AG09309 (cell line): ENCODE data around the gene PCED1B.
A peak's percentile ranks its signal among the peaks of the same experiment; 100 is the strongest.
"Not testable (repeated sequence)": the region's sequence is repeated elsewhere in the genome, so short reads cannot be mapped to it uniquely, and the experiment has no call there.

Experiments used
- DNase-seq: peaks from one replicate; pipeline ENCODE4 v3.0.0-alpha.2; 2010; ENCODE audit warnings: low read depth
- H3K4me3 ChIP-seq: 2 replicates; pipeline ENCODE4 v1.5.1; 2011; ENCODE audit warnings: mild to moderate bottlenecking, low read depth, low read length, moderate library complexity; ENCODE audit not compliant: control insufficient read depth
- TF ChIP-seq, protein P1 (sequence below): IDR thresholded peaks from 2 replicates; pipeline ENCODE4 v1.5.1; 2011; ENCODE audit warnings: mild to moderate bottlenecking, low read depth, low read length, inconsistent platforms; ENCODE audit not compliant: insufficient read depth, control insufficient read depth; ENCODE audit errors: missing control alignments

The PCED1B gene

GRCh38 chr12:47274760-47275159 lies 195.3 kb downstream of the PCED1B start:
- no peak for DNase-seq
- TF ChIP-seq, protein P1, sequence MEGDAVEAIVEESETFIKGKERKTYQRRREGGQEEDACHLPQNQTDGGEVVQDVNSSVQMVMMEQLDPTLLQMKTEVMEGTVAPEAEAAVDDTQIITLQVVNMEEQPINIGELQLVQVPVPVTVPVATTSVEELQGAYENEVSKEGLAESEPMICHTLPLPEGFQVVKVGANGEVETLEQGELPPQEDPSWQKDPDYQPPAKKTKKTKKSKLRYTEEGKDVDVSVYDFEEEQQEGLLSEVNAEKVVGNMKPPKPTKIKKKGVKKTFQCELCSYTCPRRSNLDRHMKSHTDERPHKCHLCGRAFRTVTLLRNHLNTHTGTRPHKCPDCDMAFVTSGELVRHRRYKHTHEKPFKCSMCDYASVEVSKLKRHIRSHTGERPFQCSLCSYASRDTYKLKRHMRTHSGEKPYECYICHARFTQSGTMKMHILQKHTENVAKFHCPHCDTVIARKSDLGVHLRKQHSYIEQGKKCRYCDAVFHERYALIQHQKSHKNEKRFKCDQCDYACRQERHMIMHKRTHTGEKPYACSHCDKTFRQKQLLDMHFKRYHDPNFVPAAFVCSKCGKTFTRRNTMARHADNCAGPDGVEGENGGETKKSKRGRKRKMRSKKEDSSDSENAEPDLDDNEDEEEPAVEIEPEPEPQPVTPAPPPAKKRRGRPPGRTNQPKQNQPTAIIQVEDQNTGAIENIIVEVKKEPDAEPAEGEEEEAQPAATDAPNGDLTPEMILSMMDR = no peak

DNA sequence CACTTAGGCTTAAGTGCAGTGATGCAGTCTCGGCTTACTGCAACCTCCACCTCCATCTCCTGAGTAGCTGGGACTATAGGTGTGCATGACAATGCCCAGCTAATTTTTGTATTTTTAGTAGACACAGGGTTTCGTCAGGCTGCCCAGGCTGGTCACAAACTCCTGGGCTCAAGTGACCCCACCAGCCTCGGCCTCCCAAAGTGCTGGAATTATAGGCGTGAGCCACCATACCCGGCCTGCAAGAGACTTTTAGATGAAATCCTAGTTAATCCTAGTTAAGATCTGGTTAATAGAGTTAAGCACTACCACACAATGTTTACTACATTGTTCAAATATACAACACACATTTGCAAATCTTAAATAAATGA lies 196.8 kb downstream of the PCED1B start:
- no peak overlapping the region for H3K4me3 ChIP-seq
- DNase-seq = no peak
- TF ChIP-seq, protein P1 = no peak

More at GRCh38 chr12:47274760-47275159, 195.3 kb downstream of the PCED1B start:
- no peak overlapping the region for H3K4me3 ChIP-seq

DNA sequence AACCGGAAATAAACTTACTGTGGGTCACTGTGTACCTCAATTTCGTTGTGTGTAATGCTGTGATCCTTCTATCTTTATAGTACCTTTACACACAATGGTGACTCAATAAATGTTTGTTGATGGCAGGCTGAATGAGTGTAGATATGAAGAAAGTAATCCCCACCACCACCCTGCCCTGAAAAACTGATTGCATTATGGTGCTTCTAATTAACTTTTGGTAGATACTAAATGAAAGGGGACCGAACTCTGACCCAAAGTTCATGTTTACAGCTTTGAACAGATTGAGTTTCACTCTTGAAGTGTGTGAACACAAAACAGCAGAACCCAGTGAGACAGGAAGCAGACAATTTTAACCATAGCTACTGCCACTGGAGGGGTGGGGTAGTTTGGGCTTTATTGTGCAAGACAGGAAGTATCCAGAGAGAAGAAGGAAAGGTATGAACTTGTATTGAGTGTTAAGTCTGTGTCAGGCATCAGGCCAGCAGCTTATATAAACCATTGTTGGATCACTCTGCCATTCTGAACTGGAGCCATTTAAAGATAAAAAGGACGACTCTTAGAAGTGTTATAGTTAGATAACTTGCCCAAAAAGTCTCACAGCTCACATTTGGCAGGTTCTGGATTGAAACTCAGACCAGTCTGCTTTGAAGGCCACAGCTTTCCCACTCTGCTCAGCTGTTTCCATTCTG lies 197.3 kb downstream of the PCED1B start:
- DNase-seq = peak; percentile 52
- no peak overlapping the region for H3K4me3 ChIP-seq
- TF ChIP-seq, protein P1 = no peak

DNA sequence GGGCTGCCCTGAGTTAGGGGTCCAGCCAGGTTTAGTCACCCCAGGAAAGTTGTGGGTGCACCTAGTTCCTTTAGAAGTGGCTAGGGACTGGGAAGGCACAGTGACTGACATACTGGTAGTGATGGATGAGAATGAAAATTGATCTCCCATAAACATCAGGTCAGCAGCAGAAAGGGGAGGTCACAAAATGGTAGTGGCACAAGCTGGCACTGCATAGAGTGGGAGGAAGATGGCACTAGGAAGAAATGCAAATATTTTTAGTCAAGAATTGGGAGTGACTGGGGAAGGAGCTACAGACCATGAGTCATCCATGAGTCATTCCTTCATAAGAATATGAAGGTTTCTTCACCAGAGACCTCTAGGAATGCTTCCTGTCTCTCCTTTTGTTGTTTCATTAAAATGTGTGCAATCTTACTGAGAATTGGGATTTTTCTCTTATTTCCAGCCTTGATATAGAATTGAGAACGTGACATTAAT lies 198.6 kb downstream of the PCED1B start:
- peak; percentile 85 for DNase-seq
- no peak overlapping the region for H3K4me3 ChIP-seq
- TF ChIP-seq, protein P1 = no peak

- not testable (repeated sequence) for DNase-seq, H3K4me3 ChIP-seq
Measured at GRCh38 chr12:47279758-47280157, 200.3 kb downstream of the PCED1B start.

- no peak for DNase-seq
- no peak overlapping the region for H3K4me3 ChIP-seq
- TF ChIP-seq, protein P1 = no peak
Measured at GRCh38 chr12:47280543-47281300, 201.3 kb downstream of the PCED1B start.

DNA sequence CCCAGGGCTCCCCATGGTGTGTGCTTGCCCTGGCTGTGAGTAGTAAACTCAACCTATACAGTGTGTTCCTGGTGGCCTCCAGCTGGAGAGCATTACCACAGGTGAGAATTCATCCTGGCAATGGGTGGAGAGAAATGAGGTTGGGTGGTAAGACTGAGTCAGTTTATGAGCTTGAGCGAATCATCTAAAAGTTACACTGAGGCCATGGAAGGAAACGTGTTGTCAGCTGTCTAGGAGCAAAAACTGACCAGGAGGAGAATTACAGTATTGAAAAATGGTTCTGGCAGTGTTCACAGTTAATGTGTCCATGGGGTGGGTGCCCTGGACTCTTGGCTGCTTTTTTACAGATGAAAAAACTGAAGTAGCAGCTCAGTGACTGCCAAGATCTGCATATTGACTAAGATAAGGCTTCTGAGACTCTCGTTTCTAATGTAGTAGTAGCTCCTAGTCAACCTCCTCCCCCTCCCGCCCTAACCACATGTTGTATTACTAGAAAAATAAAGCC lies 202.3 kb downstream of the PCED1B start:
- no peak overlapping the region for H3K4me3 ChIP-seq
- TF ChIP-seq, protein P1 = no peak
- no peak for DNase-seq
